ENCODE results near the gene HLA-DQA2. TPM values are rescaled to one million over a fixed set of nuclear protein-coding genes. Genes with fewer than 3 reads are reported as not detected.
"Not testable (repeated sequence)": the region's sequence is repeated elsewhere in the genome, so short reads cannot be mapped to it uniquely, and the experiment has no call there.

HLA-DQA2 gene
- total RNA-seq, 4 donors from 2014 or later, result 0.56 to 2.4 (median 0.96) TPM; not detected in 1

- ATAC-seq (ENCODE audit: low FRiP score), result no peak
- TF ChIP-seq CTCF (IDR thresholded peaks at IDR 0.05), result no peak
- no peak for DNase-seq (ENCODE audit: low spot score)
These were observed 33.9 kb downstream of the HLA-DQA2 start for GRCh38 chr6:32775071-32775470.

GRCh38 chr6:32779036-32779435 lies 37.8 kb downstream of the HLA-DQA2 start:
- no peak for TF ChIP-seq CTCF (IDR thresholded peaks at IDR 0.05)
- DNase-seq (ENCODE audit: low spot score), result no peak

GRCh38 chr6:32782923-32783322 lies 41.7 kb downstream of the HLA-DQA2 start:
- not testable (repeated sequence) for DNase-seq (ENCODE audit: low spot score); ATAC-seq (ENCODE audit: low FRiP score)

More at GRCh38 chr6:32779036-32779435, 37.8 kb downstream of the HLA-DQA2 start:
- no peak for ATAC-seq (ENCODE audit: low FRiP score)

- TF ChIP-seq CTCF (IDR thresholded peaks at IDR 0.05), result no peak
- no peak for ATAC-seq (ENCODE audit: low FRiP score)
- DNase-seq (ENCODE audit: low spot score), result no peak
These were observed 44.8 kb downstream of the HLA-DQA2 start for GRCh38 chr6:32785781-32786533.

- ATAC-seq (ENCODE audit: low FRiP score), result no peak
- DNase-seq (ENCODE audit: low spot score), result no peak
- no peak for TF ChIP-seq CTCF (IDR thresholded peaks at IDR 0.05)
These were observed 49.1 kb downstream of the HLA-DQA2 start for GRCh38 chr6:32790306-32790705.

GRCh38 chr6:32792901-32793435 lies 51.8 kb downstream of the HLA-DQA2 start:
- TF ChIP-seq CTCF (IDR thresholded peaks at IDR 0.05), result no peak
- ATAC-seq (ENCODE audit: low FRiP score), result no peak
- DNase-seq (ENCODE audit: low spot score), result no peak

- ATAC-seq (ENCODE audit: low FRiP score), result no peak
These were observed 53.3 kb downstream of the HLA-DQA2 start for GRCh38 chr6:32794510-32794909.

More at GRCh38 chr6:32794510-32794909, 53.3 kb downstream of the HLA-DQA2 start:
- DNase-seq (ENCODE audit: low spot score), result no peak
- TF ChIP-seq CTCF (IDR thresholded peaks at IDR 0.05), result no peak

Small RNA genes lying within 50 kb of the gene (small RNA-seq; reads per million reads assigned to genes)
- not detected for gene MIR3135B

Other genes with a start within 250 kb of the HLA-DQA2 start
- gene HLA-DRB5, start 211.1 kb upstream of the HLA-DQA2 start, total RNA-seq, result 10 to 100 TPM in 1 of 4 donors, 1 to 10 TPM in 2, not detected in 1; 1.6 to 50.9 (median 5.5) TPM
- gene HLA-DRB1, start 151.5 kb upstream of the HLA-DQA2 start, total RNA-seq, result 10 to 100 TPM; 52.7 to 99.3 (median 57.4) TPM
- 10 to 100 TPM in 1 of 4 donors, 1 to 10 TPM in 3; 1.8 to 14.5 (median 6.8) TPM for gene HLA-DQA1, start 104.0 kb upstream of the HLA-DQA2 start, total RNA-seq
- 1 to 10 TPM; 1.6 to 9.1 (median 2.4) TPM for gene HLA-DQB1, start 74.7 kb upstream of the HLA-DQA2 start, total RNA-seq
- gene HLA-DQB2, start 22.1 kb downstream of the HLA-DQA2 start, total RNA-seq, result 1 to 10 TPM in 2 of 4 donors, under 1 TPM in 1, not detected in 1; 0.96 to 7.4 (median 2.6) TPM
- gene HLA-DOB, start 75.6 kb downstream of the HLA-DQA2 start, total RNA-seq, result 1 to 10 TPM in 2 of 4 donors, under 1 TPM in 1, not detected in 1; 0.56 to 2.8 (median 1.6) TPM
- gene TAP2, start 97.3 kb downstream of the HLA-DQA2 start, total RNA-seq, result 10 to 100 TPM; 10.1 to 54.5 (median 20.0) TPM
- 10 to 100 TPM; 38.5 to 71.2 (median 42.3) TPM for gene PSMB8, start 102.7 kb downstream of the HLA-DQA2 start, total RNA-seq
- 100 to 1,000 TPM in 1 of 4 donors, 10 to 100 TPM in 3; 30.5 to 128 (median 55.6) TPM for gene TAP1, start 112.3 kb downstream of the HLA-DQA2 start, total RNA-seq
- 10 to 100 TPM; 22.2 to 84.2 (median 23.8) TPM for gene PSMB9, start 112.8 kb downstream of the HLA-DQA2 start, total RNA-seq
- gene HLA-DMB, start 199.6 kb downstream of the HLA-DQA2 start, total RNA-seq, result 10 to 100 TPM; 18.4 to 79.6 (median 35.0) TPM
- gene HLA-DMA, start 211.7 kb downstream of the HLA-DQA2 start, total RNA-seq, result 10 to 100 TPM; 27.6 to 81.7 (median 55.7) TPM
- gene BRD2, start 227.2 kb downstream of the HLA-DQA2 start, total RNA-seq, result 100 to 1,000 TPM; 133 to 257 (median 154) TPM

Measured in omental fat pad (tissue), 4 donors.